DND-41 (cell line): Measurements from ENCODE around the gene FCHO2.

ENCODE experiments used
- ATAC-seq: fragments of 200-7000 bp; cut with Tn5 transposase; 3 replicates; pipeline ENCODE4 v1.9.1; 2021; ENCODE audit warnings: low read depth; ENCODE audit not compliant: insufficient read depth
- DNase-seq: peaks from one replicate; pipeline ENCODE4 v3.0.0-alpha.2; 2020
- H2AFZ ChIP-seq: 2 replicates; pipeline ENCODE4 v1.6.0; 2012; ENCODE audit warnings: low read depth, low read length
- H3K27ac ChIP-seq: 2 replicates; pipeline ENCODE4 v1.5.1; 2012; ENCODE audit warnings: low read length, inconsistent platforms
- H3K27me3 ChIP-seq: fragments of 200-600 bp; sonication (generic); 2 replicates; pipeline ENCODE4 v1.6.0; 2012; ENCODE audit warnings: low read length, mild to moderate bottlenecking, inconsistent platforms; ENCODE audit not compliant: insufficient read depth, poor library complexity
- H3K36me3 ChIP-seq: 2 replicates; pipeline ENCODE4 v1.5.1; 2012; ENCODE audit warnings: low read length, inconsistent platforms; ENCODE audit not compliant: insufficient read depth
- H3K4me1 ChIP-seq: 2 replicates; pipeline ENCODE4 v1.5.1; 2012; ENCODE audit warnings: mild to moderate bottlenecking, low read length; ENCODE audit not compliant: insufficient read depth
- H3K4me2 ChIP-seq: 2 replicates; pipeline ENCODE4 v1.6.0; 2012; ENCODE audit warnings: mild to moderate bottlenecking, moderate library complexity, low read length, inconsistent platforms; ENCODE audit not compliant: insufficient read depth
- H3K4me3 ChIP-seq, 2 experiments: fragments of 200-600 bp in 1 of 2; shearing (Covaris generic) in 1 of 2; 2 replicates each; pipeline ENCODE4 v1.5.1; 2012 to 2016; ENCODE audit warnings: inconsistent platforms in 2 of 2, low read length in 2 of 2, mild to moderate bottlenecking in 2 of 2, low read depth in 1 of 2, moderate library complexity in 1 of 2
- H3K79me2 ChIP-seq: 2 replicates; pipeline ENCODE4 v1.6.0; 2012; ENCODE audit warnings: low read length, inconsistent platforms; ENCODE audit not compliant: insufficient read depth
- H3K9ac ChIP-seq: 2 replicates; pipeline ENCODE4 v1.6.0; 2012; ENCODE audit warnings: low read depth, mild to moderate bottlenecking, inconsistent platforms, low read length, moderate library complexity
- H3K9me3 ChIP-seq: 2 replicates; pipeline ENCODE4 v1.5.1; 2012; ENCODE audit warnings: low read length, moderate library complexity, mild to moderate bottlenecking, inconsistent platforms; ENCODE audit not compliant: insufficient read depth, severe bottlenecking
- H4K20me1 ChIP-seq: 2 replicates; pipeline ENCODE4 v1.6.0; 2012; ENCODE audit warnings: low read length; ENCODE audit not compliant: insufficient read depth
- EZH2 ChIP-seq: IDR thresholded peaks from 3 replicates; pipeline ENCODE4 v1.6.1; 2012; ENCODE audit warnings: borderline replicate concordance, low read depth, mild to moderate bottlenecking, moderate library complexity, low read length, inconsistent platforms; ENCODE audit not compliant: severe bottlenecking
- TF ChIP-seq, protein P1 (sequence below): IDR thresholded peaks from 2 replicates; pipeline ENCODE4 v1.5.1; 2012; ENCODE audit warnings: borderline replicate concordance, low read length, moderate library complexity, mild to moderate bottlenecking; ENCODE audit not compliant: poor library complexity, severe bottlenecking; ENCODE audit errors: extremely low read depth

The FCHO2 gene

DNA sequence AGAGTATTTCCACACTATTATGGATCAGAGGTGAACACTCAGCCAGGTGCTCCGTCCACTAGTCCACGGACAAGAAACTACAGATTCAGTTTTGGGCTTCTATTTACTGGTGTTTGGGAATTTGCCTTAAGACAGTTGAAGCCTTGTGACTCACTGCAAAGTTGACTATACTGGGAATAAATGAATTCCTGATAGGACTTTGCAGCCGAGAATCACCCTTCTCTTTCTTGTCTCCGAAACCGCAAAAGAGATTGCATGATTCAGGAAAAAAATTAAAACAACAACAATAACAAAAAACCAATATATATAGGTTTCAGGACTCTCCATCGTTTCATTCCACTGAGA is 165.2 kb downstream of the FCHO2 start:
- Histone ChIP-seq H2AFZ (no peak overlapping the region), H3K36me3 (no peaks in the 10 kb centered on the region), H3K27ac (no peak overlapping the region), H4K20me1 (no peaks in the 10 kb centered on the region), H3K79me2 (no peaks in the 10 kb centered on the region), H3K9me3 (no peaks in the 10 kb centered on the region), H3K4me1 (no peaks in the 10 kb centered on the region), H3K9ac (no peak overlapping the region), H3K4me2 (no peak overlapping the region), H3K27me3 (peaks cover 6% of the 10 kb centered on the region), H3K4me3 (no peak overlapping the region)
- DNase-seq, result no peak
- no peak for ATAC-seq
- TF ChIP-seq, protein P1, sequence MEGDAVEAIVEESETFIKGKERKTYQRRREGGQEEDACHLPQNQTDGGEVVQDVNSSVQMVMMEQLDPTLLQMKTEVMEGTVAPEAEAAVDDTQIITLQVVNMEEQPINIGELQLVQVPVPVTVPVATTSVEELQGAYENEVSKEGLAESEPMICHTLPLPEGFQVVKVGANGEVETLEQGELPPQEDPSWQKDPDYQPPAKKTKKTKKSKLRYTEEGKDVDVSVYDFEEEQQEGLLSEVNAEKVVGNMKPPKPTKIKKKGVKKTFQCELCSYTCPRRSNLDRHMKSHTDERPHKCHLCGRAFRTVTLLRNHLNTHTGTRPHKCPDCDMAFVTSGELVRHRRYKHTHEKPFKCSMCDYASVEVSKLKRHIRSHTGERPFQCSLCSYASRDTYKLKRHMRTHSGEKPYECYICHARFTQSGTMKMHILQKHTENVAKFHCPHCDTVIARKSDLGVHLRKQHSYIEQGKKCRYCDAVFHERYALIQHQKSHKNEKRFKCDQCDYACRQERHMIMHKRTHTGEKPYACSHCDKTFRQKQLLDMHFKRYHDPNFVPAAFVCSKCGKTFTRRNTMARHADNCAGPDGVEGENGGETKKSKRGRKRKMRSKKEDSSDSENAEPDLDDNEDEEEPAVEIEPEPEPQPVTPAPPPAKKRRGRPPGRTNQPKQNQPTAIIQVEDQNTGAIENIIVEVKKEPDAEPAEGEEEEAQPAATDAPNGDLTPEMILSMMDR, result no peak
- no peak for TF ChIP-seq EZH2

DNA sequence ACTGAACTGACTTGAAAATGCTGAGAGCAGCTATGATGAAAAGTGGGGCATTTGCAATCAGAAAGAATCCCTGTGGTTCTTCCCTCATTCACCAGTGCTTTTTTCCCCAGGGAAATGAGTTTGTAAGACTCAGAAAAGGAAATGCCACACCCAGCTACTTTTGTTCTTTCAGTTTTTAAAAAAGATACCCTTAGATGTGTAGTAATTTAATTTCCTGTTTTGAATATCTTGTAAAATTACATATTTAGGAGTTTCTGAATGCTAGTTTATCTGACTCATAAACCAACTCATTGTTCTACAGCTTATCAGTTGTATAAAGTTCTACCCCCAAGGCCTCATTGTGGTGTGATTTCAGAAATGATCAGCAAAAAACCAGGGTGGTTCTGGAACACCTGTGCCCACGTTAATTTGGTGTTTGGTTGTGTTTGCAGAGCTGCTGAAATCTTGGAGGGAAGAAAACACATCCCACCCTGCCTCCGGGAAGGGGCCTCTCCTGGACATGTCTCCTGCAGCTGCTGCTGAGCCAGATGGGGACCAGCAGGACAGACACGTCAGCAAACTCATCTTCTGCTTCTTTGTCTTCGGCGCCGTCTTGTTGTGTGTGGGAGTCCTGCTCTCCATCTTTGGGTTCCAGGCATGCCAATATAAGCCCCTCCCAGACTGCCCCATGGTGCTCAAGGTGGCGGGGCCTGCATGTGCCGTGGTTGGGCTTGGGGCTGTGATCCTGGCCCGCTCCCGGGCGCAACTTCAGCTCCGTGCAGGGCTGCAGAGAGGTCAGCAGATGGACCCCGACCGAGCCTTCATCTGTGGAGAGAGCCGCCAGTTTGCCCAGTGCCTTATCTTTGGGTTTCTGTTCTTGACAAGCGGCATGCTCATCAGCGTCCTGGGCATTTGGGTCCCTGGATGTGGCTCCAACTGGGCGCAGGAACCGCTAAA is 167.3 kb downstream of the FCHO2 start:
- no peak overlapping the region for H3K4me2 ChIP-seq
- H3K27me3 ChIP-seq, result peaks cover 10% of the 10 kb centered on the region
- no peak overlapping the region for H3K4me3 ChIP-seq
- H4K20me1 ChIP-seq, result no peaks in the 10 kb centered on the region
- TF ChIP-seq EZH2, result no peak
- TF ChIP-seq, protein P1, result no peak
- H3K27ac ChIP-seq, result no peak overlapping the region
- no peak overlapping the region for H3K9ac ChIP-seq
- no peaks in the 10 kb centered on the region for H3K9me3 ChIP-seq
- H2AFZ ChIP-seq, result no peak overlapping the region
- no peaks in the 10 kb centered on the region for H3K36me3 ChIP-seq
- ATAC-seq, result no peak
- DNase-seq, result no peak
- no peaks in the 10 kb centered on the region for H3K79me2 ChIP-seq
- no peaks in the 10 kb centered on the region for H3K4me1 ChIP-seq

DNA sequence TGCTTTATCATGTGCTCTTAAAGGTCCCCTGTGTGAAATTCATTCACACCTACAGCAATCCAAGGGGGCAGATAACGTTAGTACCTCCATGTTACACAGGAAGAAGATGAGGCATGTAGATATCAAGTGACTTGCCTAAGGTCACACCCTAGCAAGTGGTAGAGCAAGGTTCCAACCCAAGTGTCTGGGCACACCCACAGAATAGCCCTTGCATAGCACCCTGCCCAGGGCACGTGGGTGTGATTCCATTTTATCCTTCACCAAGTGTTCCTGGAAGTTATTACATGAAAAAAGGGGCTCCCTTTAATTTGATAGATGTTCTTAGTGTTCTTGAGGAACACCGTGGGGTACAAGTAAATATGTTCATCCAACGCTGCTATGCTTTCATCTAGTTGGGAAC is 169.4 kb downstream of the FCHO2 start:
- H3K27me3 ChIP-seq, result peaks cover 18% of the 10 kb centered on the region
- no peaks in the 10 kb centered on the region for H3K36me3 ChIP-seq
- DNase-seq (no peak), ATAC-seq (no peak)
- H4K20me1 ChIP-seq, result 0 out of 2 replicates have a peak, but pooled peaks cover 3% of the 10 kb centered on the region
- H3K4me2 ChIP-seq, result no peak overlapping the region
- H3K9ac ChIP-seq, result no peak overlapping the region
- no peak overlapping the region for H2AFZ ChIP-seq
- TF ChIP-seq, protein P1, result no peak
- no peak for TF ChIP-seq EZH2
- no peaks in the 10 kb centered on the region for H3K9me3 ChIP-seq
- H3K4me3 ChIP-seq, result no peak overlapping the region
- no peak overlapping the region for H3K27ac ChIP-seq
- no peaks in the 10 kb centered on the region for H3K79me2 ChIP-seq
- no peaks in the 10 kb centered on the region for H3K4me1 ChIP-seq
